Ovary (tissue), 3 donors: ENCODE data around the gene COP1.

Source experiments
- EP300 ChIP-seq: sonication (generic); formaldehyde crosslinking; IDR thresholded peaks from one replicate; pipeline ENCODE4 v1.6.1; 2017; ENCODE audit warnings: antibody characterized with exemption
- TF ChIP-seq, protein P1 (sequence below), 3 donors: fragments of 450-650 bp in 2 of 3; fragments of 200-600 bp in 1 of 3; IDR thresholded peaks; one replicate each; pipeline versions ENCODE4 v1.5.1 to v1.8.0; 2016 to 2022; ENCODE audit warnings: antibody characterized with exemption in 3 of 3, mild to moderate bottlenecking in 1 of 3
- donor health status: DM: no; HTN: no; CAD: no.

- TF ChIP-seq, protein P1, sequence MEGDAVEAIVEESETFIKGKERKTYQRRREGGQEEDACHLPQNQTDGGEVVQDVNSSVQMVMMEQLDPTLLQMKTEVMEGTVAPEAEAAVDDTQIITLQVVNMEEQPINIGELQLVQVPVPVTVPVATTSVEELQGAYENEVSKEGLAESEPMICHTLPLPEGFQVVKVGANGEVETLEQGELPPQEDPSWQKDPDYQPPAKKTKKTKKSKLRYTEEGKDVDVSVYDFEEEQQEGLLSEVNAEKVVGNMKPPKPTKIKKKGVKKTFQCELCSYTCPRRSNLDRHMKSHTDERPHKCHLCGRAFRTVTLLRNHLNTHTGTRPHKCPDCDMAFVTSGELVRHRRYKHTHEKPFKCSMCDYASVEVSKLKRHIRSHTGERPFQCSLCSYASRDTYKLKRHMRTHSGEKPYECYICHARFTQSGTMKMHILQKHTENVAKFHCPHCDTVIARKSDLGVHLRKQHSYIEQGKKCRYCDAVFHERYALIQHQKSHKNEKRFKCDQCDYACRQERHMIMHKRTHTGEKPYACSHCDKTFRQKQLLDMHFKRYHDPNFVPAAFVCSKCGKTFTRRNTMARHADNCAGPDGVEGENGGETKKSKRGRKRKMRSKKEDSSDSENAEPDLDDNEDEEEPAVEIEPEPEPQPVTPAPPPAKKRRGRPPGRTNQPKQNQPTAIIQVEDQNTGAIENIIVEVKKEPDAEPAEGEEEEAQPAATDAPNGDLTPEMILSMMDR (IDR thresholded peaks at IDR 0.05): no peak
- no peak for TF ChIP-seq EP300
Observed at GRCh38 chr1:176164014-176164678, 42.9 kb downstream of the COP1 start.
